Hematopoietic multipotent progenitor cell treated with erythropoietin and hydrocortisone succinate and interleukin-3 and kit ligand, for 15 days (in vitro differentiated cells): Measurements from ENCODE around the gene CEP72.
"Not testable (repeated sequence)": the region's sequence is repeated elsewhere in the genome, so short reads cannot be mapped to it uniquely, and the experiment has no call there.

Experiments used
- DNase-seq: peaks from one replicate; pipeline ENCODE4 v3.0.0-alpha.2; 2015; ENCODE audit warnings: low spot score

The CEP72 gene

DNA sequence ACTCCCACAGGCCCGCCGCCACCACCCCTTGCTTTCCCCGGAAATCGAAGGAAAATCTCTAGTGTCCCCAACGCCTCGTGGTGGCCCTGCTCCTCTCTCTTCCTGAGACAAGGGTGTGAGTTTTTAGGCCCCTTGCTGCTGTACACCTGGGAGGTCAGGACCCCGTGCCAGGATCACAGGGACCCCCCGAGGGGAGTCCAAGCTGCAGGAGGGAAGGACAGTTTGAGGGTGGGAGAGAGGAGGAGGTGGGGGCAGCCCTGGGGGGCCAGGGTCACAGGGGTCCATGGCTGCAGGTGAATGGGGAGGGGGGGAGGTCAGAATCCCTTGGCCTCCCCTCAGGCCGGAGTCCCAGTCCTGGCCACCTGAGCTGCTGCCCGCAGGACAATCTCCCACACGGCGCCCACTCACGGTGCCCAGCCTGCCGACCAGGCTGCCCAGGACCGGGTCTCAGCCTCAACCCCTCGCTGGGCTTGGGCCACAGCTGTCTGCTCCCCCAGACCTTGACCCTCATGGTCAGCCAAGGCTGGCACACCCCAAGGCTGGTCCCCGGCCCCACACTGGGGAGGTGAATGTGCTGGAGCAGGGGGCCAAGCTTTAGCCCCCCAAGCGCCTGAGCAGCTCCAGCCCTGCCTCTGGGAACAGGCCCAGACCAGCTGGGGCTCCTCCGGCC lies 61.2 kb downstream of the CEP72 start:
- DNase-seq: no peak

DNA sequence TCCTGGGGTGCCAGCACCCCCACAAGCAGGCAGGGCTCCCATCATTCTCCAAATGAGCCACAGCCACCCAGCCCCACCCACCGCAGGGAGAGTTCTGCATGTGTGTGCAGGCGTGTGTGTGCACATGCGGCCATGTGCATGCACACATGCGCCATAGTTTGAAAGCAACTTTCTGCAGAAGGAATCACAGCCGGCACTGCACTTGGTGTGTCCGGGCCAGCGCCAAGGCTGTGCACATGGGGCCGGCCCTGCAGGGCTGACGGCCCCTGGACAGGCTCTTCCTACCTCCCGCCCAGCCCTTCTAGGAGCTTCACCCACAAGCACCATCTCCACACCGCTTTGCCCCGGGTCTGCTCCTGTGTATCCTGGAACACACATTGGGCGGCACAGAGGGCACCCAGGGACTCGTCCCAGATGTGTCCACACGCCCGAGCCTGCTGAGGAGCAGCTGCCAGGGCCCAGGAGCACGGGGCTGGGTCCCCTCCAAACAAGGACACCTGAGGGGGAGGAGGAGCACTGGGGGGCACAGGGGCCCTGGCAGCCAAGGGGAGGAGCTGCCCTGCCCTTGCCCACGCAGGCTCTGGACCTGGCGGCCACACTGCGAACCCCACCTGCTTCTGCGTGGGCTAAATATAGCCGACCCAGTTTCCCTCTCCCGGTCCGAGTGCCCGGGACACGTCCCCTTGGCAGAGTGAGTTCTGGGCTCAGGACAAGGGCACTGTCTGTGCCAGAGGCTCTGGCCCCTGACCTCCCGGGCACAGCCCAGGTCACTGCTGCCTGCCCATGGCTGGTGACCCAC lies 61.9 kb downstream of the CEP72 start:
- no peak for DNase-seq

- no peak for DNase-seq
Observed at GRCh38 chr5:674630-675011, 62.5 kb downstream of the CEP72 start.

DNA sequence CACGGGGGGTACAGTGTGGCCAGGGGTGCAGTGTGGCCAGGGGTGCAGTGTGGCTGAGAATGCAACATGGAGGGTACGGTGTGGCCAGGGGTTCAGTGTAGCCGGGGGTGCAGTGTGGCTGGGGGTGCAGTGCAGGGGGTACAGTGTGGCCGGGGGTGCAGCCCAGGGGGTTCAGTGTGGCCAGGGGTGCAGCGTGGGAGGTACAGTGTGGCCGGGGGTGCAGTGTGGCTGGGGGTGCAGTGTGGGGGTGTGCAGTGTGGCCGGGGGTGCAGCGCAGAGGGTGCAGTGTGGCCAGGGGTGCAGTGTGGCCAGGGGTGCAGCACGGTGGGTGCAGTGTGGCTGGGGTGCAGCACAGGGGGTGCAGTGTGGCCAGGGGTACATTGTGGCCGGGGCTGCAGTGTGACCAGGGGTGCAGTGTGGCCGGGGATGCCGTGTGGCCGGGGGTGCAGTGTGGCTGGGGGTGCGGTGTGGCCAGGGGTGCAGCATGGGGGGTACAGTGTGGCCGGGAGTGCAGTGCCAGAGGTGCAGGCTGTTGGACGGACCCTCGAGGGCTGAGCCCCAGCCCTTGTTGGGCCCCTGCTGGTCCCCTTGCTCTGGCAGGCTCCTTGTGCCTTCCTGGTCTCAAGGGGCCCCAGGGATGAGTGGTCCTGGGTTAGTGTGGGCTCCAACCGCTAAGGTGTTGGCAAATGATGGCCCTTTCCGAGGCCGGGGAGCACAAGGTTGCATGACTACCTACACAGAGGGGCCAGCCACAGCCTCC lies 63.2 kb downstream of the CEP72 start:
- DNase-seq: no peak

GRCh38 chr5:675871-676698 lies 63.9 kb downstream of the CEP72 start:
- no peak for DNase-seq

DNA sequence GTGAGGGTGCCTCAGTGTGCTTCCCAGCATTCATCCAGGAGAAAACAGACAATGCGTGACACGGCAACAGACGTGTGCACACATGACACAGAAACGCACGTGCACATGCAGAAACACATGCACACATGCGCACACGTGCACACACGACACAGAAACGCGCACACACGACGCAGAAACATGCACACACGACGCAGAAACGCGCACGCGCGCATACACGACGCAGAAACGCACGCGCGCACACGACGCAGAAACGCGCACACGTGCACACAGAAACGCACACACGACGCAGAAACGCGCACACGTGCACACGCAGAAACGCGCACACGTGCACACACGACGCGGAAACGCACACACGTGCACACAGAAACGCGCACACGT lies 64.5 kb downstream of the CEP72 start:
- DNase-seq: no peak

- no peak for DNase-seq
Observed at GRCh38 chr5:677131-678101, 65.3 kb downstream of the CEP72 start.

GRCh38 chr5:678521-678920 lies 66.4 kb downstream of the CEP72 start:
- not testable (repeated sequence) for DNase-seq

GRCh38 chr5:679166-679895 lies 67.2 kb downstream of the CEP72 start:
- not testable (repeated sequence) for DNase-seq

- DNase-seq: not testable (repeated sequence)
Observed at GRCh38 chr5:680118-680795, 68.1 kb downstream of the CEP72 start.

- DNase-seq: not testable (repeated sequence)
Observed at GRCh38 chr5:680836-681235, 68.7 kb downstream of the CEP72 start.

- DNase-seq: not testable (repeated sequence)
Observed at GRCh38 chr5:681317-682191, 69.4 kb downstream of the CEP72 start.

- DNase-seq: not testable (repeated sequence)
Observed at GRCh38 chr5:682216-682615, 70.1 kb downstream of the CEP72 start.

DNA sequence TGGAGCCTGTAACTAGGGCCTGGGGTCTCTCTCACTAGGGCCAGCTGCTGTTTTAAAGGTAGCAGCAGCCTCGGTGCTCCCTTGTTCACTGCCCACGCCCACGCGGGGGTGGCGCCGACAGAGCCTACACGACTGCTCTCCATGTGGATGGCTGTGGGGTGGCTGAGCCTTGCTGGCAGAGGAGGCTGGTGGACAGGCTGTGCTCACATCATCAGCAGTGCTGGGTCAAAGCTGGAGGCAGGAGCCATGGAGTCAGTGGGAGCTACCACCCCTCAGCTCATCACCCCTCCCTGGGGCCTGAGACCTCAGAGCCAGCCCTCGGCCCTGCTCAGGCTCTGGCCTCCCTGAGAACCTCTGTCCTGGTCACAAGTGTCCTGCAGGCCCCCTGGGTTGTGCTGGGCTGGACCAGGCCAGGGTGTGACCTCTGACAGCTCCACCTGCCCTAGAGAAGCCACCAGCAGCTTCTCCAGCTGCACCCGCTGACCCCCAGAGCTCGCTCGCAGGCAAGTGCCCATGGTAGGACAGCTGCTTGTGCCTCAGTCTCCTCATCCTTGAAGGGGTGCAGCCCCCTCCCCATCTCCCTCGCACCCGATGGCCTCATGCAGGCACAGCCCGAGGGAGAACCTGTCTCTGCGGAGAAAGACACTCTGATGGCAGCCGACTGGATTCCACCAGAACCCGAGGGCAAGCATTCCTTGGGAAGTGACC lies 70.7 kb downstream of the CEP72 start:
- not testable (repeated sequence) for DNase-seq

- DNase-seq: no peak
Observed at GRCh38 chr5:683551-684481, 71.7 kb downstream of the CEP72 start.

DNA sequence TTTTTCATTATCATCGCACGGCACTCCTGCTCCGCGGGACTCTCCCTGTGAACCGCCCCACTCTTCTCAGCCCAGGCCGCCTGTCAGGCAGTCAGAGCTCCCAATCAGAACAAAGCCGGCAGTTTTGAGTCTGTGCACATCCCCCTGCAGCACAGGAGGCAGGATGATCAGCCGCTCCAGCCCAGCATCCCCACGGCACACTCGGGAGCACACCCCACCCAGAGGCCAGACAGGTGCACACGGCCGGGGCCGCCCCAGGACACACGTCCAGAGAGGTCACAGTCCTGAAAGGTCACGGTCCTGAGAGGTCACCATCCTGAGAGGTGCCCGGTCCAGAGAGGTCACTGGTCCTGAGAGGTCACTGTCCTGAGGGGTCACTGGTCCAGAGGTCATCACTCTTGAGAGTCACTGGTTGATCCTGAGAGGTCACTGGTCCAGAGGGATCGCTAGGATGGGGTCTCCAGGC lies 72.6 kb downstream of the CEP72 start:
- no peak for DNase-seq
